Measurements from ENCODE around the gene IRF2BPL.

DNA sequence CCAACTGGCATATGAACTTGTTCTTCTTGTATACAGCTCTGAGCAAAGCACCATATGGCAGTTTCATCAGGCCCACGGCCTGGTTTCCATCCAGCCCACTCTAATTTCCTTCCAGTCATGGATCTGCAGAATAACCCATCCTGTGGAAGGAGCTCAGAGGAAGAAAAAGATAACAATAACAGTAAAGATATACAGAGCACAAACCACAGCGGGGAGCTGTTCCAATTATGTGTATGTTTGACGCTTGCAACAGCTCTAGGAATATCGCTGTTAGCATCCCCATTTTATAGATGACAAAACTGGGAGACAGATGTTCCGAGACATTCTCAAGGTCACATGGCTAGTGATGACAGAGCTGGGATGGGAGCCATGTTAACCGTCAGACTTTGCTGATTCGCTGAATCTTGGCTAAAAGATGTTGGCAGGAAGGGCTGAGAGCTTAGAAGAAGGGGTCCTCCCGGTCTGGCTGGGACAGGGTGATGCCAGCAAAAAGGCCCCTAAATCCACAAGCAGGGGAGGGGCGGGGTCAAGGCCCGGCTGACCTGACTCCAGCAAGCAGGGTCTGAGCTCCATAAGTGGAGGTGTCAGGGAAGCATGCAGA, 35.2 kb upstream of the IRF2BPL start:
- TF ChIP-seq CTCF (IDR thresholded peaks at IDR 0.05): no peak
- TF ChIP-seq EZH2phosphoT487 (IDR thresholded peaks at IDR 0.05): no peak
